HG02885 (cell line): ENCODE data around the gene TRERF1.

Source experiments
- ATAC-seq: cut with Tn5 transposase; IDR thresholded peaks from one replicate; pipeline ENCODE4 v1.9.1; 2021; ENCODE audit warnings: mild to moderate bottlenecking; ENCODE audit not compliant: unreplicated experiment, poor library complexity

TRERF1 gene

DNA sequence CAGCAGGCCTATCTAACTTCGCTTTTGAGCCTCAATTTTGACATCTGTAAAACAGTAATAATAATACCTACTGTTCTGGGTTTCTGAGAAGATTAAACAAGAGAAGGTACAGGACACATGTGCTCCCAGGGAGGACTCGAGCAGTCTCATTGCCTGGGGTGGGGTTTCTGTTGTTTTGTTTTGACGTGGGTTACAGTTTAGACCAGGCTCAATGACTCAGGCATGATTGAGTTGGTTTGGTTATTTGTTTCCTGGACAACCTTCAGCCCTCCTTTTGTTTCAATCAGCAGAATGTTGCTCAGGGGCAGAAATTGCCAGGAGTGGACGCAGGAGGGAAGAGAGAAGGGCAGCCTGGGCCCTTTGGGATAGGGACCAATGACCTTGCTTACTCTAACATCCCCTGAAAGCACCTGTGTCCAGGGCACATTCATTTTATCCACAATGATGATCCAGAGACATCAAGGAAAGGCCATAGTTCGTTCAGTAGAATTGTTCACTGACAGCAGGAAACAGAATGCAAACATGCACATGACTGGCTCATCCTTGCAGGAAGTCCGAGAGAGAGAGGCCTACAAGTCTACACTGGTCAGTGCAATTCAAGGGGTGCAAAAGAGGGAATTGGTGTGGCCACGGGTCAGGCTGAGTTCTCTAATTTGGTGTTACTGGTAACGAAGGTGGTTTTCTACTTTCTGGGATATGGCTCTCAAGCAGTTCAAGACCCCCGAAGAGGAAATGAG lies 159.6 kb downstream of the TRERF1 start:
- no peak for ATAC-seq

DNA sequence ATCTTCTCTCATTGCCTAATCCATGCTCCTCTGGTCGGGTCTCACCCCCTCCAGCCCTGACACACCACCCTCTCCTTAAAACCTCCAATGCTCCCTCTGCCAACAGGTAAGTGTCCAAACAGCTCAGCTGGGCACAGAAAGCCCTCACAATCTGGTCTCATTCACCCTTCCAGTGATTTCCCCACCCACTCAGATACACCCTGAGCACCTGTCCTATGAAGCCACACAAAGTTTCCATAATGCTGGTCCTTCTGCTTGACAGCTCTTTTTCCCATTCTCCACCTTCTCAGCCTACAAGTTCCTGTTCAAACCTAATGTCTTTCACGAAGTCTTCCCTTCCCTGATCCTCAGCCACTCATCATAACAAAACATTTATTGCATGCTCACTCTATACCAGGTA lies 164.0 kb downstream of the TRERF1 start:
- ATAC-seq, result no peak

DNA sequence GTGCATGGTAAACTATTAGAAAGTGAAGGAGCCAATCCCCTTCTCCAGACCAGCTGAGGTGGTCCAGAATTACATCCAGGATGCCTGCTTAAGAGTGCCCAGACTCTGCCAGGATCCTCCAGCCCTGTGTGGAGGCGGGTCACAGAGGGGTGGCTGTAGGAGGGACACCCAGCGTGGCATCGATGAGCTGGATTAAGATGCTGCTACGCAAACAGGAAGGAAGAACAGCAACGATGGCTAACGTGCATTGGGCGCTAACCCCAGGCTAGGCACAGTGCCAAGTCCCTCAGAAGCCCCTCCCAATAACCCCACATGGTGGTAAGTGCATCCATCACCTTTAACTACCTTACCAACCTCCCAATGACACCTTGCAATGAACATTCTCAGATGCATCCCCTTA lies 170.2 kb downstream of the TRERF1 start:
- no peak for ATAC-seq

DNA sequence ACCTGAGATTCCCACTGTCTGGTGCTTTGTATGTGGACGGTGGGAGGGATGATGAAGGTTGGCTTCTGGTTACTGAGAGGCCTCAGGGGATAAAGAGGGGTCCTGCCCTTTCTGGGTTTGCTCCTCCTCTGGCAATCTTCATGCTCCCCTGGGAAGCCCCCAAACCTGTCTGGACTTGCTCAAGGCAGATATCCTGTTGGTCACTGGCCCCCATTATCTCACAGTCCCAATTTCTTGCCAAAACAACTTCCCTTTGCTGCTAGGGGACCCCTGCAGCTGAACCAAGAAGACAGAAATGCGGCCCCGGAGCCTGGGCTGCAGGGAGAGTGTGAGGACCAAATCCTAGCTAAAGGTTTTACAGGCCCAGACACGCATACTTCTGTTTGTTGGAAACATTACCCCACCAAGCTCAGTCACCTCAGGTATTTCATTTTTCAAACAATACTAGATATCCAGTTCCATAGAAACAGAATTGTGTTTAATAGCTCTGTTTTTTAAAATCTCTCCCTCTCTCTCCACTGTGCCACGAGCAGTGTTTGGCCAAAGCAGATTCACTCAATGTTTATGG lies 170.7 kb downstream of the TRERF1 start:
- ATAC-seq, result no peak

DNA sequence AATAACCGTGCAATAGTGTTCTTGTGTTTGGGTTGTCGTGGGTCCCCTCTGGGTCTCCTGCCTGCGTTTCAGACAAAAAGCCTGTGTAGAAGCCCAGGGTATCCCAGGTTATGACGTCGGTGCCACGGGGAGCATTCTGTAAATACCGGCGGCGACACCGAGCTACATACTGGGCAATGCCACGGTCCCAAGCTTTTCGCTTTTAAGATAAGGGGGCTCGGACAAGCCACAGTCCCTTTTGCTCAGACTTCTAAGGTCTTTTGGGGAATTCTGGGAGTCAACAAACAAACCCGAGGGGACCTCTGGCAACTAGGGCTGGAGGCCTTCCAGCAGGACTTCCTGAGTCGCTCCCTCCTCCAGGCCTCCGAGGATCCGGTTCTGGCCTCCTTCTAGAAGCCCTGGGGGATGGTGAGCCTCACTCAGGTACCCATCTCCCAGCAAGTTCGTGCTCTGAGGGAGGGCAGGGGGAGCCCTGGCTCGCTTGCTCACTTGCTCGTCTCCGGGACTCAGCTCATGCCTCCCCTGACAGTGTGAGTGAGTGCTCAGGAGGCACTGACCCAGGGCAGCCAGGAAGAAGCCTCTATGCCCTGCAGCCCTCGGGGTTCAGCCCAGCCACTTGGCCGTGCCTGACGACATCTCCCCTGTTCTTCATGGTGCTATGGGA lies 171.6 kb downstream of the TRERF1 start:
- ATAC-seq, result no peak

DNA sequence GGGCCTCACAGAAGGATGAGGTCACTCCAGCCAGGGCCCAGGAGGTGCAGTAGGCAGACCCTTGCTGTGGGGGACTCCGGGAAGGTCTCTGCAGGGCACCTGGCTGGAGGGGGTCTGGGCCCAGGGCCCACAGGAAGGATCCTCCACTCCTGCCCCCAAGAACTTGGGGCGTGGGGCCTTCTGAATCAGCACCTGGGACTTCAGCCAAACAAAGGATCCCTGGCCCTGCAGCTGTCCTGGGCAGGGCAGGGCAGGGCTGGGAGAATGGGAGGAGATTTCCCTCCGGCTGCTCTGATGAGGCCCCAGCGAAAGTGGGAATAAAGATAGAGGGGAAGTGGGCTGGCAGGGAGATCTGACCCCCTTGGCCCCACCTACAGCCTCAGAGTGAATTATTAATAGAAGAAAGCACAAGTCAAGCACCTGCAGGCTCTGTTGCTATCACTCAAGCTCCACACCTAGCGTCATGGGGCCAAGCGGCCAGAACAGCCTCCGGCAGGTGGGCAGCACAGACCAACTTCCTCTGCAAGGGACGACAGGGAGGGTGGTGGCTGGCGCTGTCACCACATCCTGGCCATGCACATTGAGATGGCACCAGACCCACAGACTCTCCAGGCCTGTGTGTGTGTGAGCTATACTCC lies 172.5 kb downstream of the TRERF1 start:
- ATAC-seq, result no peak

DNA sequence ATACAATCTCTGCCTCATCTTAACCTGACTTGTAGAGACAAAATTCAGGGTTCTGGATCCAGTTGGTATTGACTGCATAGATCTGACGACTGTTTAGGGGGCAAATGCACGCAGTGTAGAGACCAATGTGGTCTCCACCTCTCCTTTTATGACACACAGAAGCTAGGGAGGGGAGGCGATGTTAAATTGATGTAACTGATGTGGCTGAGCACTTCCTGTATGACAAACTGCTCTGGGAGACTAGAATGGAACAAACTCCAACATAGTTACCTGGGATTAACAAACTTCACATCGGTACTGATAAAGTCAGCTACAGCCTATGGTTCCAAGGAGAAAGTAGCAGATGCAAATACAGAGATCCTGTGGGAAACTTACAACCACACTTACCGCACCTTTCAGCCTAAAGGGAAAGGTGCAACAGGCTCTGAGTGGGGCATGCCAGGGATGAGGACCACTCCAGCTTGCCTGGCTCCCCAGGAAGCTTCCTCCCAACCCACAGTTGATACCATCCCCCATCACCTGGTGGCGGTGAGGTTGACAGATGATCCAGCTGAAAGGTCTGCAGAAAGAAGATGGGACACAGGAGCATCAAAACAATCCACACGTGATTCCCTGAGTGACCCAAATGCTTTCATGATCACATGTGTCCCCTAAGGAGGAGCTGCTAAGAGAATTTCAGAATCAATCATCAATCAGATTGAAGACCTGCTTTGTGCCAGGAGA lies 173.4 kb downstream of the TRERF1 start:
- no peak for ATAC-seq

DNA sequence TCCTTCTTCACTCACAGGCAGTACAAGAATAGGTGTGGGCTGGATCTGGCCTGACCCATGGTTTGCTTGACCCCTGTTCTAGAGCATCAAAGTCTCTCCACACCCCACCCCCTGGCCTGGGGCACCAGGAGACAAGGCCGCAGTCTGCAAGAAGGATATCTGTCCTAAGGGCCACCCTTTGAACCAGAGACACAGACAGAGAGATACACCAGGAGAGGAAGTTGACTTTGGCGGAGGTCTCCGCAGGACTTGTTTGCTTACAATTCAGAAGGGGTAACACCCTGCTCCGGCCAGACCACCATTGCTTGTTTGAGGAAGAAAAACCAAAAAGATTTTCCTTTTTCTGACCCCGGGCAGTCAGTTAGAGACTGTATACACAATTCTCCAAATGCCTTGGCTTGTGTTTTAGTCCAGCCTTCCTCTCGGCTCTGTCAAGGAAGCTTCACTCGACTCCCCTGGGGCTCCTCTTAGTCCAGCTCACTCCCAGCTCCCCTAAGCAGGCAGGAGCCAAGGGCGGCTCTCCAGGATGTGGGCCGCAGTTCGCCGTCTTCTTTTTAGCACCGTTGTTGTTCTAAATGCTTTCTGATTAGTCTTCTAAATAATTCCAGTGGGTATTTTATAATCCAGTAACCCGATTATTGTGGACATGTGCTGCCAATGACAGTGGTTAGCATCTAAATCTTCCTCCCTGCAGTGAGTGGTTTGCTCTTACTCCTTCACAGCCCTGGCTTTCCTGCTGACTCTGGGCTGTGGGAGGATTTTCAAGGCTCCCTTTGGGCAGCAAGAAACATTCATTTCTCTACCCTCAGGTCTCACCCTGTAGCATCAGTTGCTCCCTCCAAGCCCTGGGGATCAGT lies 175.5 kb downstream of the TRERF1 start:
- no peak for ATAC-seq

DNA sequence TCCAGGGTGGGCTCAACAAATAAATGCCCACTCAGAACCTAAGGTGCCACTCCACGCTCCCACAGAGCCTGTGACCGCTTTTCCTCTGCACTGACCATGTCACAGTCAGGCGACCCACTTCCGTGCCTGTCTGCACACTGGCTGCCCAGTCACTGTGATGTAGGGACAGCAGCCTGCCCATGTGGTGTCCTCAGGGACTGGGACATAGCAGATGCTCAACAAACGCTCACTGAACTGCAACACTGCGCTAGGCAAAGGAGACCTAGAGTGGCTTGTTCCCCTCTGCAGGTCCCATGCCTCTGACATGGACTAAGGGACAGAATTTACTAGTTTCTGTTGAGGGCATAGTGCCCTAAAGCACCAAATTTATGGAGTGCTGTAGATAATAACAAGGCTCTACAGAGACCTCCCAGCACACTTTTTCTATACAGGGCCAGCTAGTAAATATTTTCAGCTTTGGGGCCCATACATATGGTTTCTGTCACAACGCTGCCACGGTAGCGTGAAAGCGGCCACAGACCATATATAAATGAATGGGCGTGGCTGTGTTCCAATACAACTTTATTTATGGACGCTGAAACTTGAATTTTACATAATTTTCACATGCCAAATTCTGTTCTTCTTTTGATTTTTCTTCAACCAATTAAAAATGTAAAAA lies 176.2 kb downstream of the TRERF1 start:
- ATAC-seq, result no peak

DNA sequence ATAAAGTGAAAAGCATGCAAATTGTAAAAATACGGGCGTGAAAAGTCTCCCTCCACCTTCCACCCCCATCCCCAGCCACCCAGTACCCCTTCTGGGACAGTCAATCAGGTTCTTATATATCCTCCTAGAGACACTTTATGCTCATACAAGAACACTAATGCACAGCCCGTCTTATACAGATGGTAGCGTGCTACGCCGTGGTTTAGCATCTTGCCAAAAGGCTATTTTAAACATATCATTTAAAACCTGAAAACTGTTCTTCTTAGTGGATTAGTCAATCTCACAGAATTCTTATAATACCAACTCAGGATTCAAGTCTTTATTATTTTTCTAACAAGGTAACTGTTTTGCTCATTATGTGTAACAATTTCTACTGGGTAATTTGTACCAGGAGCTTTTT lies 176.8 kb downstream of the TRERF1 start:
- no peak for ATAC-seq

DNA sequence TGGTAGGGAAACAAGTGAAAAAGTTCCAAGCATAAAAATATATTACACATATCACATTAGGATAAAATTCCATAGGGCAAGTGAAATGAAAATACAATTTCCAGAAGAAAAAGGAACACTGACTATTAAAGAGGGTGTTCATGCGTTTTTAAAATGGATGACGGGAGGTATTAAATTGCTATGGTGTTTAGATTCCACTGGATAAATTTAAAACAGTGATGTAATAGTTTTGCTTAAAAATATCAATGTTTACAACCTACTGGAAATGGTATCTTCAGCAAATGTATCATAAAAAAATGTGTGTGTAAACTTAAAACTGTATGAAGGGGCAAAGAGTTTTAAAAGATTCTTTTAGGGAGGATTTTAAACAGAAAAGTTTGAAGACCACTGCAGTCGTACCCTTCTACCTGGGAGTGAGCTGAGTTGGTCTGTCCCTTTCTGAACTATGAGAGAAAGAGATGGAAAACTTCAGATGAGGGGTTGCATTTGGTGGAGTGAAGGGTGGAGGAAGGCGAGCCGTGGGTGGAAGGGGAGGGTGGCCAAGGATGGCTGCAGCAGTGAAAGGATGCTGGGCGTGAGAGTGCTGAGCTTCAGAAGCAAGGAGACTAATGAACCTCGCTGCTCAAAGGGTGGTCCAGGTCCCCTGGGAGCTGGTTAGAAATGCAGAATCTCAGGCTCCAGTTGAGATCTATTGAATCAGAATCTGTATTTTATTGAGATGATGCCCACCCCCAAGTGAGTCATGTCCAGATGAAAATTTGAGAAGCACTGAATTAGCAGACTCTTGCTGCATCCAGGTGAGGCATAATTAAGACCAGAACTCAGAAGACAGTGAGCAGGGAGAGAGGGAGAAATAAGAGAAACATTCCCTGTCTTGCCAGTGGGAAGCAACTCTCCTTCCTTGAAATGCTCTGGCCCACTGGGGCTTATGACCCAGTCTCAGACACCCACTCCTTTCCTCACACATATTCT lies 179.6 kb downstream of the TRERF1 start:
- no peak for ATAC-seq

DNA sequence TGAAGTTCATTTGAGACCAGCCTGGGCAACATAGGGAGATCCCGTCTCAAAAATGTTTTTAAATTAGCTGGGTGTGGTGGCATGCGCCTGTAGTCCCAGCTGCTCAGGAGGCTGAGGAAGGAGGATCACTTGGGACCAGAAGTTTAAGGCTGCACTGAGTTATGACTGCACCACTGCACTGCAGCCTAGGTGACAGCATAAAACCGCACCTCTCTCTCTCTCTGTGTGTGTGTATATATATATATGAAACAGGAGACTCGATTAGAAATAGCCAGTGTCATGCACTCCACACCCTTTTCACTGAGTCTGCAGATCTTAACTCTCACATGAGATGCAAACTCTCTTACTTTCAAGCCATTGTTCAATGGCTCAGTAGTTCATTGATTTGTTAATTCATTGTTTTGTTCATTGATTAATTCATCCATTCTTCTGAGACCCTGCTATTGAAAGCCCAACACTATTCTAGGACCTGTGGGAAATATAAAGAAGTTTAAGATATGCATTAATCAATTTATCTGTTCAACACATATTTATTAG lies 181.7 kb downstream of the TRERF1 start:
- ATAC-seq, result peak; percentile 76

DNA sequence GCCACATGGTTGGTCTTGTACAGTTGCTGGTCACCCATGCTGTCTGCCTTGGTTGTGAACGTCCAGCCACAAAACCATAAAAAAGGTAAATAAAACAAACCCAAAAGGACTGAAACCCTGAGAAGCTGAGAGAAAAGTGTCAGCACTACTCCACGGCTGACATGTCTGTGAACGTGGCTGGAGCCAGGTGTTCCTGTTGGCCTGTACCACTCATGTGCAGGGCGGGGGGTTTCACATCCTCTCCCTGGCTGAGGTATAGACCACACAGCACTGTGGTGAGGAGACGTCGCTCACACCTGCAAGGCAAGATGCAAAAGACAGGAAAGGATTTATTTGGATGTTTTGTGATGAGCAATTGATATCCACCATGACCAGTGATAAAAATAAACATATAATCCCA lies 182.2 kb downstream of the TRERF1 start:
- peak; percentile 92 for ATAC-seq

DNA sequence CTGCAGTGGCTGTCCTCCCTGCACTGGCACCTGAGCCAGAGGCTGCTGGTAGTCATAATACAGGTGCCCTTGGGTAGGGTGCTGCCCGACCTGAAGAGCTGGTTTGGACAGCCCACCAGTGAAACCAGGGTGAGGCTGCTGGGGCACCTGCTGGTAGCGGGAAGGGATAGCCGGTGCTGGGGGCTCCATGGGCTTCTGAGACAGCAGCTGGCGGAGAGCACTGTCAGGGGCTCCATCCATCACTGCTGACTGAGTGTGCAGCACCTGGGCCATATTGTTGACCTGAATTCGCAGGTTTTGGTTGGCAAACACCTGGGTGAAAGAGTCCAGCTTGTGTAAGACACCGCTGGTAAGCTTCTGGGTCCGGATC lies 182.9 kb downstream of the TRERF1 start:
- no peak for ATAC-seq

DNA sequence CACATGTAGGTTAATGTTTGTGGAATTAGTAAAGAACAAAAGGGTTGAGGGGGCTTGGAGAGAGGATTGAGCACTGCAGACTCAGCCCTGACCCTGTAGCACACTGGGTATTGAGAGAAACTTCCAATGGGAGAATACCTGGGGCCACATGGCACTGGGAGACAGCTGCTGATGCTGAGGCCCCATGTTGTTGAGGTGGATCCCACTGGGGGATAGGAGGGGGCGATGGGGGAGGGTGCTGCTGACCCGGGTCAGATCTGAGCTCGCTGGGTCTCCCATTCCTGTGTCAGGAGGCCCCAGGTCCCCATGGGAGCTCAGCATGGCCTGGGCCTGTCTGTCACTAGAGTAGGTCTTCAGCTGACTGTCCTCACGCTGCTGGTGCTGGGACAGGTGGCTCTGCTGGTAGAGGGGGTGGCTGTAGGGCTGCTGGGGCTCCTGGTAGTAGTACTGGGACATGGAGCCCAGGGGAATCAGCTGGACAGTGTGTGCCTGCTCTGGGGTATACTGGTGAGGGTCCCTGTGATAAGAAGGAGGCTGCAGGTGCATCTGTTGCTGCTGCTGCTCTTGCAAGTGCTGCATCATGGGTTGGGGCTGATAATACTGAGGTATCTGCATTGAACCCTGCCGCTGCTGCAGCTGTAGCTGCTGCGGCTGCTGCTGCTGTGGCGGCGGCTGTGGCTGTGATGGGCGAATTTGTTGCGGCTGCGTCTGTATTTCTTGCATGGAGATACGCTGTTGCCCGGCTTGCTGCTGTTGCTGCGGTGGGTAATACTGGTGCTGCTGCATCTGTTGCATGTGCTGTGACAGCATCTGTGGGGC lies 183.5 kb downstream of the TRERF1 start:
- ATAC-seq, result no peak

DNA sequence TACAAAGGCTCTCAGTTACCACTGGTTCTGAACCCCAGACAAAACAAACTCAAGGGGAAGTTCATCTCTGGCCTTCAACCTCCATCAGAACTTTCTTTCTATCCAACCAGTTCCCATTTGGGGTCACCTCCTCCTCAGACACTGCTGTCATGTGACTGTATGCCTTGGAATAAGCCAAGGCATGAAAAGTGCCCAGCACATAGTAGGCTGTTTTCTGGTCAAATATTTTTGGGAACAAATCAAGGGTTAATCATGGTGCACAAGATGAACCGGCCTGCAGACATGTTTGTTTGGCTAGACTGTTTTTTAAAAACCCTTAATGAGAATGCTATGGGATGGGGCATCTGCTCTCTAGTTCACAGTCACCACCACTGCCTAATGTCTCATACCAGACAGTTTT lies 185.2 kb downstream of the TRERF1 start:
- ATAC-seq, result no peak

DNA sequence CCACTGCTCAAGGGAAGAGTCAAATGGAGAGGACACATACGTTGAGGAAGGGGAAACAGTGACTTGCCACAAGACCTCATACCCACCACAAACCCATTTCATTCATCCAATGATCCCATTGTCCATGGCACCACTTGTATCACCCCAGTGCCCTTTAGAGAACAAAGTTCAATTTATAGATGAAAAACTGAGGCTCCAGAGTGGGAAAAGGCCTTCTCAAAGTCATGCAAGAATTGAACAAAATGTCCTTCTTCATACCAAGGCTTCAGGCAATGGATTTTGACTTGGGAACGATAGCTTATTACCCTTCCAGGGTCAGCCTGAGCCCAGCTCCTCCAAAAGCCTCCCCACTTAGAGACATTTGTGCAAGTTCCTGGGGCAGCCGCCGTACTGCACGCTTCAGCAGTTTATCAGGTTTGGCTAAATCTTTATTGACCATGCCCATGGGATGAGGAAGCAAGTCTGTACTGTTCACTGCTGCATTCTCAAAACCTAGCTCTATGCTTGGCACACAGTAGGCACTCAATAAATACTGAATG lies 186.8 kb downstream of the TRERF1 start:
- ATAC-seq, result no peak
